Activated CD8-positive, alpha-beta memory T cell treated with anti-CD3 and anti-CD28 coated beads for 36 hours (primary cell): ENCODE measurements around the gene PTCH1. TPM values are rescaled to one million over a fixed set of nuclear protein-coding genes. Genes with fewer than 3 reads are reported as not detected.

Source experiments
- CTCF ChIA-PET: fragments of 350-600 bp; sonication (Branson Sonifier 250); formaldehyde crosslinking; loops from one replicate; lab custom pipeline; 2021; ENCODE audit warnings: antibody characterized with exemption; lab: Charles Lee
- POLR2A ChIA-PET: fragments of 350-600 bp; sonication (Branson Sonifier 250); formaldehyde crosslinking; loops from one replicate; lab custom pipeline; 2021; ENCODE audit warnings: antibody characterized with exemption; lab: Charles Lee
- total RNA-seq, 2 experiments: library from RNA; stranded (reverse); gene quantifications; one replicate each; pipeline ENCODE4 v1.2.3, GENCODE V29; 2021

Gene PTCH1
- total RNA-seq, 2 experiments from 2014 or later: 9.1 to 10.8 TPM

DNA sequence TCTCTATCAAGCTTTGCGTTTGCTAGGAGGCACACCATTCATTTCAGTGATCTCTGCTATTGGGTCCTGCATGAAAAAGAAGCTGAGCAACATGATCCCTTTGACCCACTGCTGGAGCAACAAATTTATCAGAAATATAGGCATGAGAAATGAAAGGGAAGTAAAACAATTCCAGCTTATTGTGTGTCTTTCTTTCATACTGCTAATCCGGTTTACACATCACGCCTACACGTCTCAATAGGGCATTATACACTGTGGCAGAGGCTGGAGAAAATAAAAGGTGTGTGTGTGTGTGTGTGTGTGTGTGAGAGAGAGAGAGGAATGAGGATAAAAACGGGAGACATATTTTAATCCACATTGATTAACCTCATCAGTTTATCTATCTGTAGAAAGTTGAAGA is 2.4 kb downstream of the PTCH1 start:
- CTCF ChIA-PET: interaction anchor here (1.7 kb wide), 1 partner anchor 20 kb away, joined by 4 read pairs; no protein-coding TSS in a partner anchor
- POLR2A ChIA-PET: no interaction called here

DNA sequence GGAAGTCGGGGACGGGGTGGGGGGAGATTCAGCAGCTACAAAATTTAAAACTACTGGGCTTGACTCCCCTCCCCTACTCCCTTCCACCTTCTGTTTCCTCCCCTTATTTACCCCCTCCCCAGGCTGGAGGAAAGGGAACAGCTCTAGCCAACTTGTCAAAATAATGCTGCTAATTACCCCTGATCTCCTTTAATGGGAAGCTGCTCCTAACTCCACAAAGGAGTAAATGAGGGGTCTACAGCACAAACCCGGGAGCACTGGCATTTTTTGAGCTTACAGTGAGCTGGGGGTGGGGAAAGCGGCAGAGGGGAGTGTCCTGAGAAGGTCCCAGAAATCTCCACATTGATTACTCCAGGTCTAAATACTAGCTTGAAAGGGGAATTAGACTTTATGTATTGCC is 3.1 kb downstream of the PTCH1 start:
- ChIA-PET CTCF (interaction anchor here (1.7 kb wide), 1 partner anchor 19 kb away, joined by 4 read pairs; no protein-coding TSS in a partner anchor), POLR2A (no interaction called here)

DNA sequence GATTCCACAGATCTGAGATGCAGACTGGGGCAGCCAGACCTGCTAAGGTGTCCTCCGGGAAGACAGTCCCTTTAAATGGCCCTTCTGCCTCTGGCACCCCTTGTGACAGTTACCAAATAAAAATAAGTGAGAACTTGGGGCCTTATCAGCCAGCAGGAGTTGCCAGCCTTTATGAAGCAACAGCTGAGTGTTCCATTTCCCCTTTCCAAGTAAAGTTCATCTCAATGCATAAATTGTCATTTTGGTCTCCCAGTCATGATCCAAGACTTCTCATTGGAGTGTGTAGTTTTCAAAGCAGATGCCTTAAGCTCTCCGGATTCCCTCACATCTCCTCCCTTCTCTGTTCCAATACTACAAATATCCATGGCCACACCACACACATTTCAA is 4.1 kb downstream of the PTCH1 start:
- CTCF ChIA-PET: no interaction called here
- POLR2A ChIA-PET: no interaction called here

GRCh38 chr9:95511952-95512708 is 4.6 kb downstream of the PTCH1 start:
- CTCF ChIA-PET: no interaction called here
- POLR2A ChIA-PET: no interaction called here

DNA sequence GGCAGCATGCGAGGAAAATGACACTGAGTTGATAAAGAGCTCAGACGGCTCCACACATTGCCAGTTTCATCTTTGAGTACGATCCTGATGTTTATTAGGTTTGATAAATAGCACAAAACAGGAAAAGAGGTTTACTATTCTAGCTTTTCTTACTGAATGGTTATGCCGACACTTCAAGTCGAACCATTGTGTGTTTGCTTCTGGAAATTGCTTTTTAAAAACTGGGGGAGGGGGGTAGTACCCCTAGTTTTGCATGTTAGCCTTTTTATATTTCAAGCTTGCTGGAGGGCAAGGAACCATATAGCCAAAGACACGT is 5.2 kb downstream of the PTCH1 start:
- POLR2A ChIA-PET: no interaction called here
- CTCF ChIA-PET: no interaction called here

GRCh38 chr9:95510709-95511615 is 5.8 kb downstream of the PTCH1 start:
- POLR2A ChIA-PET: interaction anchor here (1.0 kb wide), 1 partner anchor 16 kb away, joined by 4 read pairs; no protein-coding TSS in a partner anchor
- CTCF ChIA-PET: interaction anchor here (0.6 to 1.0 kb wide), 2 partner anchors 20 to 481 kb away, joined by 3 to 4 read pairs; no protein-coding TSS in a partner anchor

- POLR2A ChIA-PET: interaction anchor here (1.0 kb wide), 1 partner anchor 16 kb away, joined by 4 read pairs; no protein-coding TSS in a partner anchor
- CTCF ChIA-PET: interaction anchor here (0.6 to 1.0 kb wide), 2 partner anchors 19 to 482 kb away, joined by 3 to 4 read pairs; no protein-coding TSS in a partner anchor
Measured at GRCh38 chr9:95509851-95510708, 6.7 kb downstream of the PTCH1 start.

GRCh38 chr9:95508968-95509850 is 7.6 kb downstream of the PTCH1 start:
- ChIA-PET CTCF (interaction anchor here (0.9 kb wide), 1 partner anchor 1038 kb away, joined by 3 read pairs; no protein-coding TSS in a partner anchor), POLR2A (no interaction called here)

DNA sequence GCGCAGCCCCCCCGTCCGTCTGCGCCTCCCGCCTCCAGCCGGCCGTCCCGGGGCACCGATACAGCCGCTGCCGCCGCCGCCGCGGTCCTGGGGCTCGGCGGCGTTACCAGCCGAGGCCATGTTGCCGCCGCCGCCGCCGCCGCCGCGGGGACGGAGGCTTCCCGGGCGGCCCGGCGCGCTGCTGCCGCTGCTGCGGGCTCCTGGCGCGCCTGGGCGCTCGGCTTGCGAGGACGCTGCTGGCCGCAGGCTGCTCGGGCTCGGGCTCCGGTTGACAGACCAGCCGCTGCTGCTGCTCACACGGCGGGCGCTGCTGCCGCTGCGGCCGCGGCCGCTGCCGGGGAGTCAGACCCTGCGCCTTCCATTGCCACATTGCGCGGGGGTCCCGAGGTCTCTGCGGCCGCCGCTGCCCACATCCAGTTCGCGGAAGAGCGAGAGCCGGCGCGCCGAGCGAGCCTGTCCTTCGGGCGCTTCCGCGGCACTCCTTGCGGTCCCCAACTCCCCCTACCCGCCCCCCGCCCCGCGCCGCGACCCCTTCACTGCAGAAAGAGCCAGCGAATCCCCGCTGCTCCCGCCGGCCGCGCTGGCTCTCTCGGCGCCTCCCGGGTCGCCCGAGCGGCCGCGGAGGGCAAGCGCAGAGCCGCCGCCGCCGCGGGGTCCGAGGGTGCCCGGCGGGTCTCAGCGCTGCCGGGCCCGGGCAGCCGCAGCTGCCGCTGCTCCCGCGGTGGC is 8.4 kb downstream of the PTCH1 start:
- ChIA-PET POLR2A (no interaction called here), CTCF (interaction anchor here (0.9 kb wide), 1 partner anchor 1038 kb away, joined by 3 read pairs; no protein-coding TSS in a partner anchor)

- POLR2A ChIA-PET: interaction anchor here (1.2 kb wide), 1 partner anchor 13 kb away, joined by 3 read pairs; no protein-coding TSS in a partner anchor
- CTCF ChIA-PET: interaction anchor here (1.0 kb wide), 1 partner anchor 13 kb away, joined by 3 read pairs; no protein-coding TSS in a partner anchor
Measured at GRCh38 chr9:95507464-95508241, 9.1 kb downstream of the PTCH1 start.

DNA sequence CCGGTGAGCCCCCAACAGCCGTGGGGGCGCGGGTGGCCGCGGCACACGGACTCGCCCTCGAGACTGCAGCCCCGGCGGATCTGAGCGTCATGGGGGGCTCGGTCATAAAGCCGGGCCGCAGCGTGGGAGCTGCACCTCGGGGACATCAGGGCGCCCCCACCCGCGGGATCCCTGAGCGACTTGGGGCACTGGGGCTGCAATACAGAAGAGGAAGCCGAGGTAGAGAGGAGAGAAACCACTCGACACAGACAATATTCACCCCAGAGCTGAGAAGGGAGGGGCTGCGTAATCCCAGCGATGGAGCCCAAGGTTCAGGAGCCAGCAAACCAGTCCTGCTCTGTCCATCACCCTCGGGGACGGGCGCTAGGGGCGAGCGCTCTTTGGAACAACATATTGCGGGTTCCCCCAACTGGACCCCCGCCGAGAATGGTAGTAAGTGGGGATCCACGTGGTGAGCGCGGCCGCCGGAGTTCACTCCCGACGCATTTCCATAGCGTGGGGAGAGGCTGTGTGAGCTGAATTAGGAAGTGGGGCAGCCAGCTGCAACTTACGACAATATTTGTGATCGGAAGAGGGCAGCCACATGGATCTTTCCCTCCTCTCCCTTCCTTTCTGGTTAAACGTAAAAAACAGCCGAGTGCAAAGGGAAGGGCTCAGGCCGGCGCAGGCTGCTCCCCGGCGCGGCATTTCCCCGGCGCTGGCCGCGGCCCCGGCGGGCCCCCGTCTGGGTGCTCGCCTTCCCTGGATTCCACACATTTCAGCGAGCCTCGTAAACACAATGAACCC is 9.9 kb downstream of the PTCH1 start:
- ChIA-PET CTCF (interaction anchor here (1.0 kb wide), 1 partner anchor 13 kb away, joined by 3 read pairs; no protein-coding TSS in a partner anchor), POLR2A (interaction anchor here (0.6 to 1.2 kb wide), 4 partner anchors 12 to 45 kb away, joined by 3 read pairs; no protein-coding TSS in a partner anchor)

DNA sequence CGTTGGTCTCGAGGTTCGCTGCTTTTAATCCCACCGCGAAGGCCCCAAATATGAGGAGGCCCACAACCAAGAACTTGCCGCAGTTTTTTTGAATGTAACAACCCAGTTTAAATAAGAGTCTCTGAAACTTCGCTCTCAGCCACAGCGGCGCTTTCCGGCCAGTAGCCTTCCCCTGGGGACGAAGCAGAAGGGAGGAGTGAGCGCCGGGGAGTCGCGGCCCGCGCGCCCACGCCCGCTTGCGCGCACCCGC is 10.4 kb downstream of the PTCH1 start:
- POLR2A ChIA-PET: interaction anchor here (0.6 to 1.2 kb wide), 3 partner anchors 11 to 46 kb away, joined by 3 read pairs; no protein-coding TSS in a partner anchor
- CTCF ChIA-PET: no interaction called here

DNA sequence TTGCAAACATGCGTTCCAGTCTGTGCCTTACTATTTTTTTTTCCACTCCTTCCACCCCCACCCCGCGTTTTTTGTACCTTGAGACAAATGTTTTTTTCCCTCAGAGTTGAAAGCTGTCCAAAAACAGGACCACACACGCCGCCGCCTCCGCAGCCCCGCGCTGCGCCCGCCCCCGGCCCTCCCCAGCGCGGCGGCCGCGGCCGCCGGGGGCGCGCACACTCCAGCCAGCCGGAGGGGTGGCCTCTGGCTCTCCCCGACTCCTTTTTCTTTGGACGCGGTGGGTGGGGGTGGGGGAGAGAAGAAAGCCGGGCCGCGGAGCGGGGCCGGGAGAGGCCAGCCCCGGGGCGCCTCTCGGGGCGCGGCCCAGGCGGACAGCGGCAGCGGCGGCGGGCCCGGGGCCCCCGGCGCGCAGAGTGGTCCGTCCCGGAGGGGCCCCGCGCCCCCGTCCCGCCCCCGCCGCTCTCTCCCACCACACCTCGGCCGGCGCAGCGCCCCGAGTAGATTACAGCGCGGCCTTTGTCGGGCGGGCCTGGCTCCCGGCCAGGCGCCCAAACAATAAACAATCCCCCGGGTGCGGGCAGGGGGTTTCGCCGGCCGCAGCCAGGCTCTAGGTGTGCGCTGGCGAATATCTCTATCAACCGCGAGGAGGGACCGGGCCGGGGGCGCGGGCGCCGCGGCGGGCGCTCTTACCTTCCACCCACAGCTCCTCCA is 10.9 kb downstream of the PTCH1 start:
- ChIA-PET POLR2A (interaction anchor here (0.6 to 1.0 kb wide), 4 partner anchors 10 to 371 kb away, joined by 3 to 9 read pairs (median 3); no protein-coding TSS in a partner anchor), CTCF (interaction anchor here (0.6 to 0.7 kb wide), 2 partner anchors 17 to 722 kb away, joined by 3 read pairs; no protein-coding TSS in a partner anchor)

- CTCF ChIA-PET: interaction anchor here (0.6 to 0.7 kb wide), 3 partner anchors 9 to 722 kb away, joined by 3 read pairs; no protein-coding TSS in a partner anchor
- POLR2A ChIA-PET: no interaction called here
Measured at GRCh38 chr9:95505072-95505716, 11.6 kb downstream of the PTCH1 start.
